Neutrophil (primary cell): ENCODE data around the gene IKZF1.

Source experiments
- H3K27ac ChIP-seq: fragments of 200-600 bp; sonication (generic); 2 replicates; pipeline ENCODE4 v1.5.1; 2016; ENCODE audit warnings: mild to moderate bottlenecking, moderate library complexity
- H3K27me3 ChIP-seq: fragments of 200-600 bp; sonication (generic); 2 replicates; pipeline ENCODE4 v1.6.0; 2016; ENCODE audit warnings: mild to moderate bottlenecking
- H3K36me3 ChIP-seq: fragments of 200-600 bp; sonication (generic); 2 replicates; pipeline ENCODE4 v1.5.1; 2017
- H3K4me1 ChIP-seq, 2 experiments: fragments of 200-600 bp in 1 of 2; sonication (generic) in 1 of 2; 1 replicate in 1 of 2; 2 replicates in 1 of 2; pipeline versions ENCODE4 v1.5.1 to v1.6.1; 2013 to 2016; ENCODE audit warnings: low read depth in 1 of 2, low read length in 1 of 2, mild to moderate bottlenecking in 1 of 2, moderate library complexity in 1 of 2; ENCODE audit not compliant: control insufficient read depth in 1 of 2, insufficient read depth in 1 of 2
- H3K4me3 ChIP-seq, 2 experiments: fragments of 200-600 bp in 1 of 2; sonication (generic) in 1 of 2; 1 replicate in 1 of 2; 2 replicates in 1 of 2; pipeline ENCODE4 v1.5.1; 2013 to 2016; ENCODE audit warnings: low read depth in 1 of 2, low read length in 1 of 2, mild to moderate bottlenecking in 1 of 2, moderate library complexity in 1 of 2
- H3K9me3 ChIP-seq: fragments of 200-600 bp; sonication (generic); 2 replicates; pipeline ENCODE4 v1.5.1; 2016
- TF ChIP-seq, protein P1 (sequence below): fragments of 200-600 bp; sonication (generic); IDR thresholded peaks from 2 replicates; pipeline ENCODE4 v1.5.1; 2016; ENCODE audit warnings: antibody characterized with exemption

IKZF1 gene

DNA sequence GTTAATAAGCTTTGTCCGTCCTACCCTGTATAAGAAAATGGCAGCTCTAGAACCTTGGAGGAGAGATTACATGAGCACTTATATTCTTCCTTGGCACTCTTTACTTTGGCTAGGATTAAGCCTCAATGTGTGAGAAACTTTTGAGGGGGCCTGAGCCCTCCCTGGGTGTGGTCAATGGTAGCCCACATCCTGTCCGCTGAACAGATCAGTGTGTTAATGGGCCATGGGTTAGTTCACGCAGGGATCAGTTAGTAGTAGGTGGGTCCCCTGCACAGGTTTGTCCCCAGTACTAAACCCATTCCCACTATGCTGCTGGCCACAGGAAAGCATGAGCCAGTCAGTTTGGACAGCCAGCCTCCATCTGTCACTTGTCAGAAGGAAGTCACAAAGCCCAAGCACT lies 20.2 kb upstream of the IKZF1 start:
- no peaks in the 10 kb centered on the region for H3K9me3 ChIP-seq
- no peak overlapping the region for H3K4me3 ChIP-seq
- TF ChIP-seq, protein P1, sequence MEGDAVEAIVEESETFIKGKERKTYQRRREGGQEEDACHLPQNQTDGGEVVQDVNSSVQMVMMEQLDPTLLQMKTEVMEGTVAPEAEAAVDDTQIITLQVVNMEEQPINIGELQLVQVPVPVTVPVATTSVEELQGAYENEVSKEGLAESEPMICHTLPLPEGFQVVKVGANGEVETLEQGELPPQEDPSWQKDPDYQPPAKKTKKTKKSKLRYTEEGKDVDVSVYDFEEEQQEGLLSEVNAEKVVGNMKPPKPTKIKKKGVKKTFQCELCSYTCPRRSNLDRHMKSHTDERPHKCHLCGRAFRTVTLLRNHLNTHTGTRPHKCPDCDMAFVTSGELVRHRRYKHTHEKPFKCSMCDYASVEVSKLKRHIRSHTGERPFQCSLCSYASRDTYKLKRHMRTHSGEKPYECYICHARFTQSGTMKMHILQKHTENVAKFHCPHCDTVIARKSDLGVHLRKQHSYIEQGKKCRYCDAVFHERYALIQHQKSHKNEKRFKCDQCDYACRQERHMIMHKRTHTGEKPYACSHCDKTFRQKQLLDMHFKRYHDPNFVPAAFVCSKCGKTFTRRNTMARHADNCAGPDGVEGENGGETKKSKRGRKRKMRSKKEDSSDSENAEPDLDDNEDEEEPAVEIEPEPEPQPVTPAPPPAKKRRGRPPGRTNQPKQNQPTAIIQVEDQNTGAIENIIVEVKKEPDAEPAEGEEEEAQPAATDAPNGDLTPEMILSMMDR, result no peak
- H3K27me3 ChIP-seq, result no peaks in the 10 kb centered on the region
- H3K27ac ChIP-seq, result no peak overlapping the region
- no peaks in the 10 kb centered on the region for H3K36me3 ChIP-seq
- H3K4me1 ChIP-seq, result peaks cover 30 to 34% of the 10 kb centered on the region in 2 experiments

DNA sequence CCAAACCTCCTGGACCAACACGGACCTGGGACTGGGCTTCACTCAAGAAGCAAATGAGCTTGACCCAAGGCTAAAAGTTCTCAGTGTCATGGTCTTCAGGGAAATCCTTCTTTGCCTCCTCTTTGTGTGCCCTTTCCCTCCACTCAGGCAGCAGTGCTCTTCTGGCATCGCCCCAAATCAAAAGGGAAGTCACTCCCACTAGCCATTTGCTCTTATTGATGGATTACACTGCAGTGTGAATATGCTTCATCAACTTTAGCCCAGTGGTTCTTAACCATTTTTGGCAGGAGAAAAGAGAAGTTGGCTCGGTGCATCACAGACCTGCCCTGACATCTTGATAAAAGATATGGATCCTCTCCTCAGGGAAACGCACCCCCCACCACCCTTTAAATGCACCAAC lies 19.2 kb upstream of the IKZF1 start:
- TF ChIP-seq, protein P1, result no peak
- no peak overlapping the region for H3K27ac ChIP-seq
- H3K9me3 ChIP-seq, result no peaks in the 10 kb centered on the region
- peaks cover 30 to 34% of the 10 kb centered on the region in 2 experiments for H3K4me1 ChIP-seq
- no peaks in the 10 kb centered on the region for H3K27me3 ChIP-seq
- H3K36me3 ChIP-seq, result no peaks in the 10 kb centered on the region
- H3K4me3 ChIP-seq, result no peak overlapping the region

DNA sequence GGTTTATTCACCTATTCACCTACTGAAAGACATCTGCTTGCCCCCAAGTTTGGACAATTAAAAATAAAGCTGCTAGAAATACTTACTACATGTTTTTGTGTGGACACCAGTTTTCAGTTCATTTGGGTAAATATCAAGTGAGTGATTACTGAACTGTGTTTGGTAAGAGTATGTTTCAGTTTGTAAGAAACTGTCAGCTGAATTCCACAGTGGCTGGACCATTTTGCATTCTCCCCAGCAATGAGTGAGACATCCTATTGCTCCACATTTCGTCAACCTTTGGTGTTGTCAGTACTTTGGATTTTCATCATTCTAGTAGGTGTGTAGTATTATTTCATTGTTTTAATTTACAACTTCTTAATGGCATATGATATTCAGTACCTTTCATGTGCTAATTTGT lies 17.4 kb upstream of the IKZF1 start:
- Histone ChIP-seq H3K4me1 (peaks cover 19 to 23% of the 10 kb centered on the region in 2 experiments), H3K36me3 (no peaks in the 10 kb centered on the region), H3K27me3 (no peaks in the 10 kb centered on the region), H3K4me3 (no peak overlapping the region), H3K27ac (no peak overlapping the region), H3K9me3 (no peaks in the 10 kb centered on the region)
- TF ChIP-seq, protein P1, result no peak

DNA sequence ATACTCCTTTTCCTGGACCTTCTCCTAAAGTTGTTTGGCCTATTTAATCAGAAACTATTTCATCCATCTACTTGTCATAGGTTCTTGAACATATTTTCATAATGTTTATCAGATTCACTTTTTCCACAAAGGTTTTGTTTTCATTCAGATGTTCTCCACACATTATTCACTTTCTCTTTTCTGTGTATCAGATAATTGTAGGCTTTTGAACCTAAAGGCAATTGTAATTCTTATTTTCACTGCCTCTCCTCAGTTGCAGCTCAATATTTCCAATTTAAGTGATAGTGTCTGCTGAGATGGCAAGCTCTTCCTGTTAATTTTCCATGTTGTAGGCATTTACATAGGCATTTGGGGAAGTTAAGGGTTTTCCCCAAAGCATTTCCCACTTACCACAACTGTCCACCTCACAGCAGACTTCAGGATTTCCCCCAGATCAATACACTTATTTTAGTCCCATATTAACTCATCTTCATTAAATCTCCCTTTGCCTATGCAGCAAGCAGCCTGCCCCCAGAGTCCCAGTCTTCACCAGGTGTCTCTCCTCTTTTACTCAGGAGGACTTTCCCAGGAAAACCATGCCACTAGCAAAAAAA lies 12.3 kb upstream of the IKZF1 start:
- H3K9me3 ChIP-seq, result no peaks in the 10 kb centered on the region
- H3K36me3 ChIP-seq, result no peaks in the 10 kb centered on the region
- no peaks in the 10 kb centered on the region for H3K27me3 ChIP-seq
- H3K4me1 ChIP-seq, result peaks cover 2 to 5% of the 10 kb centered on the region in 2 experiments
- TF ChIP-seq, protein P1, result no peak
- H3K4me3 ChIP-seq, result no peak overlapping the region
- no peak overlapping the region for H3K27ac ChIP-seq

DNA sequence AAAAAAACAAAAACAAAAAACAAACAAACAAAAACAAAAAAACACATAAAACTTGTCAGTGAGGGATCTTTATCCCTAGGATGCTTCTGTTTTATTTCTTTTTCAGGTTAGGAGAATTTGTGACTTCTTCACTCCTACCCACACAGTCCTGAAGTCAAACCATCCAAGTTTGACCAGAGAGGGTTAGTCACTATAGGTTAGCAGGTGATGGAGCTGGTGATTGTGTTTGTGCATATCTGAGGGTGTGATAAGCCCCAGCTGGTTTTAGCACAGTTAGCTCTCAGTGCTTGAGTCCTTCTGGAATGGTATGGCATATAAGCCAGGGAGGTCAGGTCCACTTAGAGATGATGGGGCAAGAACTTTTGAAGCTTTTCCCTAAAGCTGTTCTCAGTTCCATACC lies 11.8 kb upstream of the IKZF1 start:
- H3K9me3 ChIP-seq, result no peaks in the 10 kb centered on the region
- no peaks in the 10 kb centered on the region for H3K36me3 ChIP-seq
- H3K4me3 ChIP-seq, result no peak overlapping the region
- no peaks in the 10 kb centered on the region for H3K4me1 ChIP-seq
- no peak overlapping the region for H3K27ac ChIP-seq
- no peaks in the 10 kb centered on the region for H3K27me3 ChIP-seq
- TF ChIP-seq, protein P1, result no peak
